WTC11 (cell line): ENCODE results near the gene OGFOD2.

ENCODE experiments used
- CREB1 ChIP-seq: sonication (generic); formaldehyde crosslinking; IDR thresholded peaks from 2 replicates; pipeline ENCODE4 v1.8.0; 2023; ENCODE audit warnings: mild to moderate bottlenecking, missing genetic modification reagents
- JUN ChIP-seq: sonication (generic); formaldehyde crosslinking; IDR thresholded peaks from 2 replicates; pipeline ENCODE4 v1.8.0; 2023; ENCODE audit warnings: mild to moderate bottlenecking, missing genetic modification reagents
- NFYB ChIP-seq: sonication (generic); formaldehyde crosslinking; conservative IDR thresholded peaks from 2 replicates; pipeline ENCODE4 v1.8.0; 2022; ENCODE audit warnings: low read depth, missing genetic modification reagents
- NR1H2 ChIP-seq: sonication (generic); formaldehyde crosslinking; IDR thresholded peaks from 2 replicates; pipeline ENCODE4 v1.9.0; 2021; ENCODE audit warnings: mild to moderate bottlenecking, moderate library complexity, missing genetic modification reagents
- SP1 ChIP-seq: sonication (generic); formaldehyde crosslinking; conservative IDR thresholded peaks from 2 replicates; pipeline ENCODE4 v1.8.1; 2022; ENCODE audit warnings: missing genetic modification reagents
- USF2 ChIP-seq: sonication (generic); formaldehyde crosslinking; IDR thresholded peaks from 2 replicates; pipeline ENCODE4 v1.8.1; 2023; ENCODE audit warnings: mild to moderate bottlenecking, missing genetic modification reagents, moderate library complexity
- ZNF121 ChIP-seq: sonication (generic); formaldehyde crosslinking; IDR thresholded peaks from 2 replicates; pipeline ENCODE4 v1.8.0; 2023; ENCODE audit warnings: missing genetic modification reagents

- TF ChIP-seq USF2 (CRISPR knock-in tag) (no peak), NR1H2 (CRISPR knock-in tag) (no peak), NFYB (CRISPR knock-in tag) (no peak), SP1 (CRISPR knock-in tag) (no peak), ZNF121 (CRISPR knock-in tag) (no peak), JUN (no peak), CREB1 (CRISPR knock-in tag) (no peak)
Measured at GRCh38 chr12:122964439-122965257, 10.4 kb upstream of the OGFOD2 start.
